ENCODE results near the gene SMG9. TPM values are rescaled to one million over a fixed set of nuclear protein-coding genes. Genes with fewer than 3 reads are reported as not detected.

The SMG9 gene
- 10 to 100 TPM; 60.0 to 65.1 TPM for total RNA-seq

GRCh38 chr19:43754503-43755255 lies at the start of gene SMG9:
Gene SMG9 (minus strand): TSS chr19:43754962. CDS start chr19:43750741, 4,221 bp downstream.
- Mint-ChIP-seq H3K4me1 (ENCODE audit: low read depth) (peaks cover 50% of the 10 kb centered on the region), H3K9me3 (ENCODE audit: insufficient read depth) (no peaks in the 10 kb centered on the region), H3K27me3 (ENCODE audit: low read depth) (no peaks in the 10 kb centered on the region), H3K36me3 (ENCODE audit: low read depth) (peaks cover 53% of the 10 kb centered on the region), H3K27ac (peak within 1 kb of the TSS; percentile 99), H3K4me3 (peak within 1 kb of the TSS; percentile 98)
- peak; percentile 89 for ATAC-seq
- ChIA-PET CTCF (interaction anchor here (0.7 to 8.3 kb wide), 6 partner anchors 9 to 903 kb away, joined by 3 to 103 read pairs (median 9); partner anchors contain the start of genes IRGQ and ZNF576), POLR2A (interaction anchor here (0.5 to 6.7 kb wide), 10 partner anchors 9 to 410 kb away, joined by 3 to 103 read pairs (median 4); partner anchors contain the start of genes KCNN4, ZNF226, ZNF283 and ZNF575)
- DNase-seq = peak; percentile 98

DNA sequence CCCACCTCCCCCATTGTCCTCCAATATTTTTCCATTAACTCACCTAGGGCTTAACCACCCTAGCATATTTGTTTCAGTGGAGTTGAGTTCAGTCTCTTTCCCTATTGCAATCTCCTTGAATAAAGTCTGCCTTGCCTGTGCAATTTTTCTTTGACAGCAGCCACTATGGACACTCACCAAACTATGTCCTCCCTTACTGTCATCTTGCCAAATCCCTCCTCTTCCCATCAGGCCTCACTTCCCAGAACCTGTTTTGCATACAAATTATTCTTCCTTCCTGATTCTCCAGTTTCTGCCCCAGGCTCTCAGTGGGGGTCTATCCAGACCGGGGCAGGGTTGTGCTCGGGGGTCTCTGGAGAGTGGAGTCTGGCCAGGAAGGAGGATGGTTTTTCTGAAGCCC lies 49.7 kb upstream of the SMG9 start:
- no peaks in the 10 kb centered on the region for H3K36me3 Mint-ChIP-seq (ENCODE audit: low read depth)

GRCh38 chr19:43802216-43802951 lies 47.6 kb upstream of the SMG9 start, which contains the start of gene LYPD5:
Gene LYPD5 (minus strand): TSS chr19:43802447. CDS start chr19:43802380, 67 bp downstream.
- H3K4me3 Mint-ChIP-seq = no peak within 1 kb of the TSS
- ChIA-PET CTCF (no interaction called here), POLR2A (no interaction called here)
- DNase-seq (no peak), ATAC-seq (no peak)
- H3K4me1 Mint-ChIP-seq (ENCODE audit: low read depth) = peaks cover 16% of the 10 kb centered on the region
- H3K36me3 Mint-ChIP-seq (ENCODE audit: low read depth) = no peaks in the 10 kb centered on the region
- H3K27ac Mint-ChIP-seq = peak within 1 kb of the TSS; percentile 5
- H3K9me3 Mint-ChIP-seq (ENCODE audit: insufficient read depth) = no peaks in the 10 kb centered on the region
- peaks cover 8% of the 10 kb centered on the region for H3K27me3 Mint-ChIP-seq (ENCODE audit: low read depth)

More for the DNA sequence above, 49.7 kb upstream of the SMG9 start:
- Mint-ChIP-seq H3K9me3 (ENCODE audit: insufficient read depth) (no peaks in the 10 kb centered on the region), H3K27me3 (ENCODE audit: low read depth) (peaks cover 12% of the 10 kb centered on the region), H3K27ac (no peak overlapping the region), H3K4me3 (no peak overlapping the region), H3K4me1 (ENCODE audit: low read depth) (no peaks in the 10 kb centered on the region)
- no peak for DNase-seq
- no peak for ATAC-seq
- ChIA-PET CTCF (no interaction called here), POLR2A (no interaction called here)

DNA sequence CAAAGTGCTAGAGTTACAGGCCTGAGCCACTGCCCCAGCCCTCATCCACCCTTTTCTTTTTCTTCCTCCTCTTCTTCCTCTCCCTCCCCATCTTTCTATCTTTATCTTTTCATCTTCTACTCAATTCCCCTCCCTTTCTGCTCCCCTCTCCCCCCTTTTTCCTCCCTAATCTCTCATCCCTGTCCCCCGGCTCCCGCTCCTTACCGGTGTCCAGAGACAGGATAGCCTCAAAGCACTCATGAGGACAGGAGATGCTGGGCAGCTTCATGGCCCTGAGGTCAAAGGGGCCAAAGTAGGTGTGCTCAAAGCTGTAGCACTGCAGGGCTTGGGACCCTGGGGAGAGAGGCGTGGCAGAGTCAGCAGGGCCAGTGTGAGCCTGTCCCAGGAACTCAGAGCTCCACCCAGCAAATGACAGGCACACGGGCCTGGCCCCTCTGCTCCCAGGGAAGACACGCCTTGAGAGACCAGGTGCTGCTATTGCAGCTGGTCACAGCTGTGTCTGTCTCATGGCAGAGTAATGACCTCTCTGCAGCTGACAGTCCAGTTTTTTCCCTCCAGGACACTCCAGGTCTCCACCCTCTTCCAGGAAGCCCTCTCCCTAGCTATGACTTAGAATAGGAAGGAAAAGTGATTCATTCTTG lies 44.9 kb upstream of the SMG9 start:
- ChIA-PET POLR2A (no interaction called here), CTCF (interaction anchor here (0.5 kb wide), 1 partner anchor 279 kb away, joined by 3 read pairs; no protein-coding TSS in a partner anchor)
- Mint-ChIP-seq H3K9me3 (ENCODE audit: insufficient read depth) (no peaks in the 10 kb centered on the region), H3K4me1 (ENCODE audit: low read depth) (peaks cover 19% of the 10 kb centered on the region), H3K27me3 (ENCODE audit: low read depth) (peaks cover 10% of the 10 kb centered on the region), H3K36me3 (ENCODE audit: low read depth) (peaks cover 4% of the 10 kb centered on the region), H3K27ac (no peak overlapping the region), H3K4me3 (peak overlapping the region; percentile 73)
- ATAC-seq (no peak), DNase-seq (no peak)

DNA sequence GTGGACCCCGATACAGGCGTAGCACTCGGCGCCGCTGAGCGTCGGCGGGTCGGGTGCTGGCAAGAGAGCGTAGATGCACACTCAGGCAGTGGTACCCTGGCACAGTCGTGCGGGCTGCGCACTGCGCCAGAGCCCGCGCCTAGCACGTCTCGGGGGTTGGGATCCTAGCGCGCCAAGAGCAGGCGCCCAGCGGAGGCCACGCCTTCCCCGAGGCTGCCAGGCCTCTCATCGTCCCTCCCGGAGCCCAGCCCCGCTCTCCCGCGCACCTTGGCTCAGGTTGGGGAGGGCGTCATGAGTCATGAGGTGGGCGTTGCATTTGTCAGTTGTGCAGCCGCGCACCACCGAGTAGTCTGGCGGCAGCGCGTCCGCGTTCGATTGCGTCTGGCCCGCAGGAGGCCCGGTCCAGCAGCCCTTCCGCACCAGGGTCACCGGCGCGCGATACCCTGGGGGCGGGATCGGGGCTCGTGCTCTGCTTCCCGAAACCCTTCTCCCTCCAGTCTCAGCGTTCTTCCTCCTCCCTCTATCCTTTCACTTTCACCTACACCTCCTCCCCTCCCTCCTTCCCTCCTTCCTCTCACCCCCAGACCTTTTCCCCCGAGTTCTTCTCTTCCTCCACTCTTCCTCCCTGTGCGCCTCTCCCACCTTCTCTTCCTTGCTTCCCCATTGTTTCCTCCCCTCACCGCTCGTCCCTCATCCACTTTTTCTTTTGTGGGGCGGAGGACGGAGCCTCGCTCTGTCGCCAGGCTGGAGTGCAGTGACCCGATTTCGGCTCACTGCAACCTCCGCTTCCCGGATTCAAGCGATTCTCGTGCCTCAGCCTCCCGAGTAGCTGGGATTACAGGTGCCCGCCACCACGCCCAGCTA lies 44.0 kb upstream of the SMG9 start:
- ATAC-seq (peak; percentile 88), DNase-seq (peak; percentile 75)
- Mint-ChIP-seq H3K4me3 (peak overlapping the region; percentile 73), H3K9me3 (ENCODE audit: insufficient read depth) (no peaks in the 10 kb centered on the region), H3K36me3 (ENCODE audit: low read depth) (peaks cover 4% of the 10 kb centered on the region), H3K27ac (peak overlapping the region; percentile 37), H3K27me3 (ENCODE audit: low read depth) (peaks cover 14% of the 10 kb centered on the region), H3K4me1 (ENCODE audit: low read depth) (peaks cover 19% of the 10 kb centered on the region)
- POLR2A ChIA-PET = no interaction called here
- CTCF ChIA-PET = no interaction called here

DNA sequence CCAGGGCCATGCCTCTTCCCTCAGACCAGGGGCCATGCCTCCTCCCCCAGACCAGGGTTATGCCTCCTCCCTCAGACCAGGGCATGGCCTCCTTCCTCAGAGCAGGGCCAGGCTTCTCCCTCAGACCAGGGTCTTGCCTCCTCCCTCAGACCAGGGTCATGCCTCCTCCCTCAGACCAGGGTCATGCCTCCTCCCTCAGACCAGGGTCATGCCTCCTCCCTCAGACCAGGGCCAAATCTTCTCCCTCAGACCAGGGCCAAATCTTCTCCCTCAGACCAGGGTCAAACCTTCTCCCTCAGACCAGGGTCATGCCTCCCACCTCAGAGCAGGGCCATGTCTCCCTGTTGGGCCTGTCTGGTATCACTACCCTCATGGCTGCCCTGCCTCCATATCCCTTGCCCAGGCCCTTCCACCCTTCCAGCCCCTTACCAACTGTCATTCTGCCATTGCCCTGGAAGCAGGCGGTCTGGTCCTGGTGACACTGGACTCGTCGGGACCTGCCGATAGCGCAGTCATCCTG lies 43.3 kb upstream of the SMG9 start:
- Mint-ChIP-seq H3K4me3 (peak overlapping the region; percentile 73), H3K27ac (peak overlapping the region; percentile 51), H3K4me1 (ENCODE audit: low read depth) (peaks cover 19% of the 10 kb centered on the region), H3K27me3 (ENCODE audit: low read depth) (peaks cover 15% of the 10 kb centered on the region), H3K36me3 (ENCODE audit: low read depth) (peaks cover 4% of the 10 kb centered on the region), H3K9me3 (ENCODE audit: insufficient read depth) (no peaks in the 10 kb centered on the region)
- DNase-seq (no peak), ATAC-seq (peak; percentile 16)
- CTCF ChIA-PET = no interaction called here
- POLR2A ChIA-PET = no interaction called here

GRCh38 chr19:43797556-43797955 lies 42.8 kb upstream of the SMG9 start:
- Mint-ChIP-seq H3K4me3 (peak overlapping the region; percentile 73), H3K4me1 (ENCODE audit: low read depth) (peaks cover 19% of the 10 kb centered on the region), H3K27me3 (ENCODE audit: low read depth) (peaks cover 13% of the 10 kb centered on the region), H3K27ac (no peak overlapping the region), H3K9me3 (ENCODE audit: insufficient read depth) (no peaks in the 10 kb centered on the region), H3K36me3 (ENCODE audit: low read depth) (peaks cover 4% of the 10 kb centered on the region)
- ATAC-seq (no peak), DNase-seq (no peak)
- POLR2A ChIA-PET = no interaction called here
- CTCF ChIA-PET = interaction anchor here (0.6 to 1.1 kb wide), 3 partner anchors 10 to 389 kb away, joined by 3 to 5 read pairs (median 3); no protein-coding TSS in a partner anchor

DNA sequence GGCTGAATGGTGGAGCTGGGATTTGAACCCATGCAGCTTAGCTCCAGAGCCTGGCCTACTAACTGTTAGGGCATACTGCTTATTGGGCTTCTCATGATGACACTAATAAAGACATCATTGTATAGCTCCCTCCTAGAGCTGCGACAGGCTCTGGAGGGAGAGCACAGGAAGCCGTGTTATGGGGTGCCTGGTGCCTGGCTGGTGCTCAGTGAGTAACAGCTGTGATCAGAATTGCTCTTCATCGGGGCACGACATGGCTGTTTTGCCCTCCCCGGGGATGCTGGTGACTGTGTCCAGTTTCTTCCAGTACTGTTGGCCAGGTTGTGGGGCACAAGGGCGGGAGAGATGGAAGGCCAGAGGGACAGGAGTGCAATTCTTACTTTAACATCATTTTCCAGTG lies 42.4 kb upstream of the SMG9 start:
- H3K4me1 Mint-ChIP-seq (ENCODE audit: low read depth) = peaks cover 19% of the 10 kb centered on the region
- POLR2A ChIA-PET = no interaction called here
- CTCF ChIA-PET = interaction anchor here (0.6 to 1.6 kb wide), 5 partner anchors 10 to 388 kb away, joined by 3 to 8 read pairs (median 3); no protein-coding TSS in a partner anchor
- H3K9me3 Mint-ChIP-seq (ENCODE audit: insufficient read depth) = no peaks in the 10 kb centered on the region
- peaks cover 4% of the 10 kb centered on the region for H3K36me3 Mint-ChIP-seq (ENCODE audit: low read depth)
- H3K27me3 Mint-ChIP-seq (ENCODE audit: low read depth) = peaks cover 13% of the 10 kb centered on the region
- H3K27ac Mint-ChIP-seq = no peak overlapping the region
- ATAC-seq (no peak), DNase-seq (no peak)
- peak overlapping the region; percentile 26 for H3K4me3 Mint-ChIP-seq

DNA sequence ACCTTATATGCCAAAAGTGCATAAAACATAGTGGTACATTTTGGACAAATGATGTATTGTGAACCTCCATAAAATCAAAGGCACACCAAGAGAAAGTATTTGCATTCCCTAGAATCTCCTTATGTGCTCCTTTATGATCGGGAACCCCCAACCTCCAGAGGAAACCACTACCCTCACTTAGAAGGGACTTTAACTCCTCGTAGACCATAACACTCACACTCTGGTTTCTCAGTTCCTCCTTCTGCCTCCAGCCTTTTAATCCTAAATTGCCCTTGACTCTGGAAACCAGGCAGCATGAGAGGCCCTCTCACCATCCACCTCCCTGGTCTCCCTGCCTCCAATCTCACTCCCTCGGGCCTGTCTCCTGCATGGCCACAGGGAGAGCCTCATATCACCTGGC lies 35.8 kb upstream of the SMG9 start:
- ChIA-PET POLR2A (interaction anchor here (0.7 to 1.6 kb wide), 2 partner anchors 11 to 676 kb away, joined by 3 to 5 read pairs; partner anchors contain the start of gene KCNN4), CTCF (interaction anchor here (0.7 to 1.6 kb wide), 3 partner anchors 13 to 122 kb away, joined by 3 to 6 read pairs (median 4); no protein-coding TSS in a partner anchor)
- H3K4me3 Mint-ChIP-seq = no peak overlapping the region
- H3K4me1 Mint-ChIP-seq (ENCODE audit: low read depth) = no peaks in the 10 kb centered on the region
- ATAC-seq (no peak), DNase-seq (no peak)
- H3K27ac Mint-ChIP-seq = no peak overlapping the region
- peaks cover 12% of the 10 kb centered on the region for H3K27me3 Mint-ChIP-seq (ENCODE audit: low read depth)
- no peaks in the 10 kb centered on the region for H3K9me3 Mint-ChIP-seq (ENCODE audit: insufficient read depth)
- no peaks in the 10 kb centered on the region for H3K36me3 Mint-ChIP-seq (ENCODE audit: low read depth)

GRCh38 chr19:43789029-43789428 lies 34.3 kb upstream of the SMG9 start:
- H3K27me3 Mint-ChIP-seq (ENCODE audit: low read depth) = peaks cover 9% of the 10 kb centered on the region
- ATAC-seq (no peak), DNase-seq (peak; percentile 49)
- H3K4me3 Mint-ChIP-seq = no peak overlapping the region
- ChIA-PET POLR2A (interaction anchor here (1.6 kb wide), 1 partner anchor 9 kb away, joined by 5 read pairs; the partner anchor contains the start of gene KCNN4), CTCF (interaction anchor here (1.6 to 3.2 kb wide), 2 partner anchors 11 to 44 kb away, joined by 4 to 17 read pairs; no protein-coding TSS in a partner anchor)
- H3K27ac Mint-ChIP-seq = no peak overlapping the region
- H3K9me3 Mint-ChIP-seq (ENCODE audit: insufficient read depth) = no peaks in the 10 kb centered on the region
- no peaks in the 10 kb centered on the region for H3K36me3 Mint-ChIP-seq (ENCODE audit: low read depth)
- peaks cover 13% of the 10 kb centered on the region for H3K4me1 Mint-ChIP-seq (ENCODE audit: low read depth)
